Neural cell (in vitro differentiated cells): ENCODE data around the gene CELF4.

Source experiments
- CTCF ChIP-seq: fragments of 450-650 bp; IDR thresholded peaks from 2 replicates; pipeline ENCODE4 v1.5.1; 2014; ENCODE audit warnings: antibody characterized with exemption, mild to moderate bottlenecking, moderate library complexity; ENCODE audit not compliant: poor library complexity, severe bottlenecking
- EP300 ChIP-seq: fragments of 450-650 bp; conservative IDR thresholded peaks from 2 replicates; pipeline ENCODE4 v1.6.1; 2014; ENCODE audit warnings: antibody characterized with exemption, mild to moderate bottlenecking, moderate library complexity; ENCODE audit not compliant: poor library complexity, severe bottlenecking
- POLR2AphosphoS5 ChIP-seq: IDR thresholded peaks from 2 replicates; pipeline ENCODE4 v1.6.1; 2012
- TAF1 ChIP-seq: IDR thresholded peaks from 2 replicates; pipeline ENCODE4 v1.6.1; 2012; ENCODE audit warnings: low read depth

GRCh38 chr18:37575646-37576045 lies 10.0 kb upstream of the CELF4 start:
- TF ChIP-seq POLR2AphosphoS5 (peak; percentile 76), CTCF (no peak), TAF1 (no peak), EP300 (peak; percentile 54)
